LNCaP clone FGC (cell line): ENCODE data around the gene MGAT5.

Experiments used
- DNase-seq: peaks from one replicate; pipeline ENCODE4 v3.0.0-alpha.2; 2011; ENCODE audit warnings: low read depth
- H3K4me3 ChIP-seq: 2 replicates; pipeline ENCODE4 v1.5.1; 2011; ENCODE audit warnings: mild to moderate bottlenecking, low read depth, low read length, control low read depth
- TF ChIP-seq, protein P1 (sequence below): IDR thresholded peaks from 2 replicates; pipeline ENCODE4 v1.5.1; 2012; ENCODE audit warnings: mild to moderate bottlenecking; ENCODE audit not compliant: control insufficient read depth, insufficient read depth; ENCODE audit errors: extremely low read depth

MGAT5 gene

GRCh38 chr2:134304394-134305108, 50.7 kb downstream of the MGAT5 start:
- H3K4me3 ChIP-seq, result no peak overlapping the region
- TF ChIP-seq, protein P1, sequence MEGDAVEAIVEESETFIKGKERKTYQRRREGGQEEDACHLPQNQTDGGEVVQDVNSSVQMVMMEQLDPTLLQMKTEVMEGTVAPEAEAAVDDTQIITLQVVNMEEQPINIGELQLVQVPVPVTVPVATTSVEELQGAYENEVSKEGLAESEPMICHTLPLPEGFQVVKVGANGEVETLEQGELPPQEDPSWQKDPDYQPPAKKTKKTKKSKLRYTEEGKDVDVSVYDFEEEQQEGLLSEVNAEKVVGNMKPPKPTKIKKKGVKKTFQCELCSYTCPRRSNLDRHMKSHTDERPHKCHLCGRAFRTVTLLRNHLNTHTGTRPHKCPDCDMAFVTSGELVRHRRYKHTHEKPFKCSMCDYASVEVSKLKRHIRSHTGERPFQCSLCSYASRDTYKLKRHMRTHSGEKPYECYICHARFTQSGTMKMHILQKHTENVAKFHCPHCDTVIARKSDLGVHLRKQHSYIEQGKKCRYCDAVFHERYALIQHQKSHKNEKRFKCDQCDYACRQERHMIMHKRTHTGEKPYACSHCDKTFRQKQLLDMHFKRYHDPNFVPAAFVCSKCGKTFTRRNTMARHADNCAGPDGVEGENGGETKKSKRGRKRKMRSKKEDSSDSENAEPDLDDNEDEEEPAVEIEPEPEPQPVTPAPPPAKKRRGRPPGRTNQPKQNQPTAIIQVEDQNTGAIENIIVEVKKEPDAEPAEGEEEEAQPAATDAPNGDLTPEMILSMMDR, result no peak
- DNase-seq, result no peak

- H3K4me3 ChIP-seq, result no peak overlapping the region
- DNase-seq, result no peak
- TF ChIP-seq, protein P1, result no peak
Measured at GRCh38 chr2:134305109-134305491, 51.2 kb downstream of the MGAT5 start.

- DNase-seq, result no peak
- no peak overlapping the region for H3K4me3 ChIP-seq
- TF ChIP-seq, protein P1, result no peak
Measured at GRCh38 chr2:134306521-134306920, 52.6 kb downstream of the MGAT5 start.

GRCh38 chr2:134307334-134307733, 53.5 kb downstream of the MGAT5 start:
- TF ChIP-seq, protein P1, result no peak
- no peak overlapping the region for H3K4me3 ChIP-seq
- DNase-seq, result no peak

GRCh38 chr2:134308474-134309385, 54.9 kb downstream of the MGAT5 start:
- H3K4me3 ChIP-seq, result no peak overlapping the region
- DNase-seq, result no peak
- TF ChIP-seq, protein P1, result no peak

- DNase-seq, result no peak
- H3K4me3 ChIP-seq, result no peak overlapping the region
- TF ChIP-seq, protein P1, result no peak
Measured at GRCh38 chr2:134310107-134311079, 56.5 kb downstream of the MGAT5 start.
